H1 (cell line): ENCODE measurements around the gene KCNQ1. TPM values are rescaled to one million over a fixed set of nuclear protein-coding genes. Genes with fewer than 3 reads are reported as not detected.

Source experiments
- CTCF ChIA-PET: fragments of 300-600 bp; sonication (Branson Sonifier 250); formaldehyde crosslinking; loops from one replicate; lab custom pipeline; 2021; ENCODE audit not compliant: partially characterized antibody; lab: Charles Lee
- POLR2A ChIA-PET: fragments of 300-600 bp; sonication (Branson Sonifier 250); formaldehyde crosslinking; loops from one replicate; lab custom pipeline; 2021; ENCODE audit warnings: inconsistent platforms; ENCODE audit not compliant: partially characterized antibody; lab: Charles Lee
- DNase-seq, 2 experiments: peaks; one replicate each; pipeline versions ENCODE4 v3.0.0 to v3.0.0-alpha.2; 2010 to 2022; ENCODE audit warnings: low spot score in 2 of 2, low read depth in 1 of 2, mixed read lengths in 1 of 2
- FAIRE-seq: peaks from 2 replicates; lab custom pipeline; 2011; peaks lifted over from hg19 to GRCh38; lab: Jason Lieb, UNC
- H2AFZ ChIP-seq: 2 replicates; pipeline ENCODE4 v1.8.1; 2012; ENCODE audit warnings: low read length, inconsistent platforms
- H2AK5ac ChIP-seq: 2 replicates; pipeline ENCODE4 v1.6.1; 2013; ENCODE audit warnings: low read depth, low read length
- H2BK120ac ChIP-seq: replicated peaks from 2 replicates; pipeline ENCODE3; 2013; ENCODE audit warnings: low read depth, low read length, inconsistent platforms
- H2BK12ac ChIP-seq: 2 replicates; pipeline ENCODE4 v1.6.1; 2013; ENCODE audit warnings: low read depth, low read length
- H2BK15ac ChIP-seq: 2 replicates; pipeline ENCODE4 v1.6.1; 2013; ENCODE audit warnings: low read length
- H2BK20ac ChIP-seq: 2 replicates; pipeline ENCODE4 v1.6.1; 2013; ENCODE audit warnings: low read length
- H2BK5ac ChIP-seq: 2 replicates; pipeline ENCODE4 v1.6.1; 2013; ENCODE audit warnings: low read depth, low read length
- H3K14ac ChIP-seq: 2 replicates; pipeline ENCODE4 v1.6.1; 2013; ENCODE audit warnings: inconsistent platforms; ENCODE audit not compliant: insufficient read length
- H3K18ac ChIP-seq: 2 replicates; pipeline ENCODE4 v1.6.1; 2013; ENCODE audit warnings: low read length; ENCODE audit errors: extremely low read depth
- H3K23ac ChIP-seq: 2 replicates; pipeline ENCODE4 v1.6.1; 2013; ENCODE audit warnings: inconsistent platforms; ENCODE audit not compliant: insufficient read length
- H3K23me2 ChIP-seq: 2 replicates; pipeline ENCODE4 v1.6.1; 2013; ENCODE audit warnings: low read depth, low read length
- H3K27ac ChIP-seq: 2 replicates; pipeline ENCODE4 v1.6.1; 2011; ENCODE audit warnings: low read depth, low read length, inconsistent platforms
- H3K27me3 ChIP-seq, 4 experiments: replicated peaks in 1 of 4; 1 replicate in 1 of 4; 2 replicates in 3 of 4; pipeline versions ENCODE4 v1.6.1 to v1.8.1; 2011 to 2013; ENCODE audit warnings: low read length in 3 of 4, mild to moderate bottlenecking in 3 of 4, inconsistent platforms in 2 of 4, mixed read lengths in 2 of 4, moderate library complexity in 1 of 4; ENCODE audit not compliant: control insufficient read depth in 3 of 4, insufficient read depth in 3 of 4; ENCODE audit errors: extremely low read depth in 1 of 4
- H3K36me3 ChIP-seq, 4 experiments: 2 replicates each; pipeline versions ENCODE4 v1.6.1 to v1.8.1; 2011 to 2013; ENCODE audit warnings: mild to moderate bottlenecking in 4 of 4, low read length in 3 of 4, moderate library complexity in 2 of 4, control low read depth in 1 of 4, inconsistent platforms in 1 of 4; ENCODE audit not compliant: insufficient read depth in 4 of 4, control insufficient read depth in 2 of 4
- H3K4ac ChIP-seq: replicated peaks from 2 replicates; pipeline ENCODE3; 2013; ENCODE audit warnings: low read length, low read depth, mixed read lengths, inconsistent platforms; ENCODE audit not compliant: insufficient read length
- H3K4me1 ChIP-seq, 4 experiments: replicated peaks in 1 of 4; 1 replicate in 1 of 4; 2 replicates in 3 of 4; pipeline versions ENCODE4 v1.6.1 to v1.8.1; 2011 to 2013; ENCODE audit warnings: low read length in 3 of 4, inconsistent platforms in 2 of 4, mixed read lengths in 1 of 4; ENCODE audit not compliant: insufficient read depth in 4 of 4, control insufficient read depth in 3 of 4
- H3K4me2 ChIP-seq, 2 experiments: 2 replicates each; pipeline versions ENCODE4 v1.6.1 to v1.8.1; 2011 to 2013; ENCODE audit warnings: low read depth in 2 of 2, low read length in 2 of 2, control low read depth in 1 of 2, inconsistent platforms in 1 of 2, mild to moderate bottlenecking in 1 of 2; ENCODE audit not compliant: insufficient read depth in 1 of 2
- H3K4me3 ChIP-seq, 4 experiments: fragments of 200-600, 300-600 bp in 1 of 4; sonication (generic), shearing (Covaris generic), sonication (Bioruptor Twin) in 1 of 4; 2 replicates each; pipeline versions ENCODE4 v1.5.1 to v1.8.1; 2011 to 2016; ENCODE audit warnings: low read length in 4 of 4, low read depth in 3 of 4, control low read depth in 2 of 4, inconsistent platforms in 2 of 4, mild to moderate bottlenecking in 2 of 4, mixed read lengths in 1 of 4, moderate library complexity in 1 of 4; ENCODE audit not compliant: insufficient read depth in 2 of 4; ENCODE audit errors: extremely low read depth in 1 of 4
- H3K56ac ChIP-seq: replicated peaks from 2 replicates; pipeline ENCODE3; 2013; ENCODE audit warnings: low read depth, mild to moderate bottlenecking, mixed read lengths, low read length, inconsistent platforms; ENCODE audit not compliant: insufficient read length
- H3K79me1 ChIP-seq: 2 replicates; pipeline ENCODE4 v1.6.1; 2013; ENCODE audit warnings: low read depth, low read length, control low read depth
- H3K79me2 ChIP-seq, 2 experiments: 2 replicates each; pipeline versions ENCODE4 v1.6.1 to v1.8.1; 2012 to 2013; ENCODE audit warnings: low read length in 2 of 2, mild to moderate bottlenecking in 2 of 2, inconsistent platforms in 1 of 2; ENCODE audit not compliant: insufficient read depth in 2 of 2, control insufficient read depth in 1 of 2
- H3K9ac ChIP-seq, 4 experiments: replicated peaks in 1 of 4; 1 replicate in 1 of 4; 2 replicates in 3 of 4; pipeline versions ENCODE4 v1.6.1 to v1.8.1; 2011 to 2013; ENCODE audit warnings: low read depth in 3 of 4, low read length in 3 of 4, control low read depth in 2 of 4, mild to moderate bottlenecking in 2 of 4, moderate library complexity in 2 of 4, inconsistent platforms in 1 of 4; ENCODE audit errors: extremely low read depth in 1 of 4
- H3K9me3 ChIP-seq, 2 experiments: 2 replicates each; pipeline versions ENCODE4 v1.6.1 to v1.8.1; 2012 to 2013; ENCODE audit warnings: mild to moderate bottlenecking in 2 of 2, moderate library complexity in 2 of 2, control low read depth in 1 of 2, inconsistent platforms in 1 of 2, low read depth in 1 of 2, low read length in 1 of 2, mixed read lengths in 1 of 2; ENCODE audit not compliant: insufficient read depth in 2 of 2
- H4K20me1 ChIP-seq, 2 experiments: replicated peaks in 1 of 2; 2 replicates each; pipeline versions ENCODE3 to v1.8.1; 2011 to 2013; ENCODE audit warnings: inconsistent platforms in 2 of 2, low read length in 2 of 2, mild to moderate bottlenecking in 1 of 2; ENCODE audit not compliant: insufficient read depth in 2 of 2, control insufficient read depth in 1 of 2
- H4K5ac ChIP-seq: 2 replicates; pipeline ENCODE4 v1.6.1; 2013; ENCODE audit warnings: low read length, low read depth, mixed read lengths, inconsistent platforms; ENCODE audit not compliant: insufficient read length
- H4K8ac ChIP-seq: 2 replicates; pipeline ENCODE4 v1.8.0; 2013; ENCODE audit warnings: mild to moderate bottlenecking, moderate library complexity, low read length, inconsistent platforms; ENCODE audit not compliant: insufficient read depth; ENCODE audit errors: extremely low read depth
- H4K91ac ChIP-seq: replicated peaks from 2 replicates; pipeline ENCODE3; 2013; ENCODE audit warnings: low read length, mixed read lengths, inconsistent platforms; ENCODE audit not compliant: insufficient read length
- ASH2L ChIP-seq: fragments of 200-600, 300-600 bp; sonication (generic); IDR thresholded peaks from one replicate; pipeline ENCODE4 v1.7.1; 2017; ENCODE audit warnings: low read length
- polyA plus RNA-seq, 7 experiments: library from polyadenylated mRNA; depleted of rRNA in 3 of 7; stranded (reverse) in 5 of 7; unstranded in 2 of 7; fragments of >200 nt in 5 of 7; fragments of 200-250 nt in 2 of 7; gene quantifications; 1 replicate in 5 of 7; 2 replicates in 1 of 7; 4 replicates in 1 of 7; pipeline versions ENCODE4 v1.2.1 to v1.2.3, GENCODE V29; 2011 to 2013; ENCODE audit warnings: missing spikeins in 2 of 7, mixed read lengths in 2 of 7
- total RNA-seq: library from RNA; stranded (reverse); fragmentation: NEBNext Ultra II Directional; extraction: Animal tissue kit (Norgen Biotek cat#: 25700); gene quantifications from 2 replicates; pipeline ENCODE4 v1.2.1, GENCODE V29; 2021

The KCNQ1 gene
- total and polyA plus RNA-seq, 2 of the 8 experiments (the other 6 are each of a cell fraction or from before 2014, with no cell fraction given), result 1.9 to 2.0 TPM

- H3K9ac ChIP-seq, result no peak overlapping the region
- no peak overlapping the region for H2BK12ac ChIP-seq
- H3K9me3 ChIP-seq, result peaks cover 34 to 43% of the 10 kb centered on the region in 2 experiments
- H3K23ac ChIP-seq, result no peak overlapping the region
- no peak overlapping the region for H4K8ac ChIP-seq
- no peak overlapping the region for H3K18ac ChIP-seq
- H3K79me1 ChIP-seq, result no peaks in the 10 kb centered on the region
- DNase-seq (no peak), FAIRE-seq (no peak)
- peaks cover 2 to 12% of the 10 kb centered on the region in 2 experiments for H4K20me1 ChIP-seq
- no peak overlapping the region for H4K91ac ChIP-seq
- no peak overlapping the region for H3K27ac ChIP-seq
- peaks cover 0 to 16% (median 0%) of the 10 kb centered on the region in 4 experiments; a peak in 4 of 7 replicates for H3K27me3 ChIP-seq
- no peak overlapping the region for H3K4ac ChIP-seq
- CTCF ChIA-PET, result interaction anchor here (1.0 to 1.8 kb wide), 2 partner anchors 224 to 236 kb away, joined by 3 to 6 read pairs; no protein-coding TSS in a partner anchor
- no peak overlapping the region for H3K4me2 ChIP-seq
- no peaks in the 10 kb centered on the region for H3K79me2 ChIP-seq
- H2BK5ac ChIP-seq, result no peak overlapping the region
- POLR2A ChIA-PET, result no interaction called here
- TF ChIP-seq ASH2L, result no peak
- no peak overlapping the region for H4K5ac ChIP-seq
- no peak overlapping the region for H2BK15ac ChIP-seq
- no peak overlapping the region for H2AK5ac ChIP-seq
- H3K36me3 ChIP-seq, result peaks cover 0 to 1% (median 0%) of the 10 kb centered on the region in 4 experiments; a peak in 1 of 8 replicates
- no peak overlapping the region for H3K56ac ChIP-seq
- no peak overlapping the region for H2BK120ac ChIP-seq
- H2AFZ ChIP-seq, result no peak overlapping the region
- no peaks in the 10 kb centered on the region for H3K23me2 ChIP-seq
- no peak overlapping the region for H3K14ac ChIP-seq
- no peak overlapping the region for H2BK20ac ChIP-seq
- H3K4me3 ChIP-seq, result no peak overlapping the region
- no peaks in the 10 kb centered on the region for H3K4me1 ChIP-seq
Observed at GRCh38 chr11:2663915-2664314, 219.1 kb downstream of the KCNQ1 start.
